GM23248 (cell line): ENCODE data around the gene NANOG.

Experiments
- EZH2 ChIP-seq: fragments of 200-600 bp; sonication (generic); IDR thresholded peaks from 2 replicates; pipeline ENCODE4 v1.6.1; 2018; ENCODE audit warnings: antibody characterized with exemption, mild to moderate bottlenecking; ENCODE audit not compliant: insufficient read depth, poor library complexity, severe bottlenecking
- EZH2phosphoT487 ChIP-seq: fragments of 200-600 bp; sonication (generic); IDR thresholded peaks from 2 replicates; pipeline ENCODE4 v1.6.1; 2018; ENCODE audit warnings: antibody characterized with exemption, moderate library complexity, mild to moderate bottlenecking, low read depth; ENCODE audit not compliant: insufficient read depth

DNA sequence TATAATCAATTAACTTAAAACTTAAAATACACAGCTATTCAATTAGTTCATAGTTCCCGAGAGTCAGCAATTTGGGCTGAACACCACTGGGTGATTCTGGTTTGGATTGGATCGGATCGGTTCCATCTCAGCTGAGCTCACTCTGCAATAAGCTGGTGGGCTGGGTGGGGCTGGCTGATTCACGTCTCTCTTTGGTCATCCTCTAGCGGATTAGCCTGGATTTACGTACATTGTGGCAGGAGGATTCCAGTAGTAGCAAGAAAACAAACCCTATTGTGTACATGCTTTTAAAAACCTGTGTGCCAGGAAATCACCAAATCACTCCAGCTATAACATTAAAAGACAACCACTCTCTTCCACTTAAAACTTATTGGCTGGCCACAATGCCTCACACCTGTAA, 38.9 kb upstream of the NANOG start:
- TF ChIP-seq EZH2phosphoT487 (no peak), EZH2 (no peak)
